Measurements from ENCODE around the gene CNTNAP2. TPM values are rescaled to one million over a fixed set of nuclear protein-coding genes. Genes with fewer than 3 reads are reported as not detected.

CNTNAP2 gene
- total RNA-seq, 2 experiments from 2014 or later, result 0.28 TPM; not detected in 1

DNA sequence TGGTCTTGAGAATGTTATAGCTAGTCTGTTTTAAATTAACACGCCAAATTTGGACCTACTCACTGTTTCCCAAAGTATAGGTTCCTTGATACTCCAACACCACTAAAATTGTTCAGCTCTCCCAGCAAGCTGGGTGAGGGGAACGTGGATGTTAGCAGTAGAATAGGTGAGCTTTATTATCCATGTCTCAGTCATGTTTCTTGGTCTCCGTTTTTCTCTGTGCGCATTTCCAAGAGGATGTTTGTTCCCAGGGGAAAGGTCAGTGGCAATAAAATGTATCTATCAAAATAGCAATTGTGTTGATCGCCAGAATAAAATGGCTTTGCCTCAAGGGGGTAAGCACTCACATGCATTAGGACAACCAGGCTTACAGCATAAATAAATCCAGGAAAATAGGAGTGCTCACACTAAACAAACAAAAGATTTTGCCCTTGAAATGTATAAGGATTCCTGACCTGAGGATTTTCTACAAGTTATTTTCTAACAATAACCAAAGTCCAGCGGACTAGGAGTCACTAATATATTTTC lies 2286.9 kb downstream of the CNTNAP2 start:
- BruUV-seq (replicated peaks), result no TSS peak
- Histone ChIP-seq H4K20me1 (ENCODE audit: insufficient read depth, low read length) (no peaks in the 10 kb centered on the region), H3K9me3 (ENCODE audit: low read length) (no peaks in the 10 kb centered on the region), H3K4me1 (ENCODE audit: insufficient read depth, low read length, poor library complexity, severe bottlenecking) (no peaks in the 10 kb centered on the region), H3K27ac (ENCODE audit: low read depth, low read length, poor library complexity, severe bottlenecking) (no peak overlapping the region), H2AFZ (ENCODE audit: low read length) (no peak overlapping the region), H3K36me3 (ENCODE audit: insufficient read depth, low read length) (no peaks in the 10 kb centered on the region), H3K4me3 (ENCODE audit: low read depth, low read length, poor library complexity, severe bottlenecking) (no peak overlapping the region), H3K9me2 (ENCODE audit: insufficient read depth, low read length) (no peaks in the 10 kb centered on the region), H3K4me2 (ENCODE audit: low read length) (no peak overlapping the region), H3K79me2 (ENCODE audit: insufficient read depth, low read depth, low read length) (no peaks in the 10 kb centered on the region)
- CTCF ChIA-PET (ENCODE audit: unreplicated experiment), result interaction anchor here (0.6 kb wide), 1 partner anchor 228 kb away, joined by 3 read pairs; no protein-coding TSS in a partner anchor
- intact Hi-C loops (cut with micrococcal nuclease; ENCODE audit: unreplicated experiment), result no loop called here
- DNase-seq (ENCODE audit: low spot score), result no peak
- TF ChIP-seq CTCF (conservative IDR thresholded peaks at IDR 0.05; ENCODE audit: low read length), result no peak
- TF ChIP-seq EZH2phosphoT487 (IDR thresholded peaks at IDR 0.05; ENCODE audit: borderline replicate concordance, low read depth, low read length), result no peak
- POLR2A ChIA-PET, result no interaction called here

DNA sequence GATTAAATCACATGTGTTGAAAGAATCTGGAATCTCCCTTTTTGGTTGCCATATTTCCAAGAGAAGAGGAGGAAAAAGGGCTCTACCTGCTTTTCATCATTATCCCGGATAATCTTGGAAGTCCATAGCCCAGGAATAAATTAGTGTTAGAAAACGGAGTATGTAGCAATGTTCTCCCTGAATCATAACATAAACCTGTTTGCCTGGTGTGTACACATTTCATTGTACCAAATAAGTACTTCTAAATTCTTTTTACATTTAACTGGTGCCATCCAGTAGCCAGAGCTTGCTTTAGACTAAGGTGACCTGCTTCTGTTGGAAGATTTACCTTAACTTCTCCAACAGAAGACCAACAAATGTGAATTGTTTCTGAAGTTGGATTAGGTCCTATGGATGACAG lies 2291.7 kb downstream of the CNTNAP2 start:
- Histone ChIP-seq H3K27ac (ENCODE audit: low read depth, low read length, poor library complexity, severe bottlenecking) (no peak overlapping the region), H3K36me3 (ENCODE audit: insufficient read depth, low read length) (no peaks in the 10 kb centered on the region), H3K4me3 (ENCODE audit: low read depth, low read length, poor library complexity, severe bottlenecking) (no peak overlapping the region), H3K4me2 (ENCODE audit: low read length) (no peak overlapping the region), H2AFZ (ENCODE audit: low read length) (no peak overlapping the region), H3K79me2 (ENCODE audit: insufficient read depth, low read depth, low read length) (no peaks in the 10 kb centered on the region), H3K9me2 (ENCODE audit: insufficient read depth, low read length) (no peaks in the 10 kb centered on the region), H3K9me3 (ENCODE audit: low read length) (no peaks in the 10 kb centered on the region), H4K20me1 (ENCODE audit: insufficient read depth, low read length) (no peaks in the 10 kb centered on the region), H3K4me1 (ENCODE audit: insufficient read depth, low read length, poor library complexity, severe bottlenecking) (no peaks in the 10 kb centered on the region)
- DNase-seq (ENCODE audit: low spot score), result no peak
- intact Hi-C loops (cut with micrococcal nuclease; ENCODE audit: unreplicated experiment), result no loop called here
- no TSS peak for BruUV-seq (replicated peaks)
- POLR2A ChIA-PET, result interaction anchor here (0.7 kb wide), 1 partner anchor 78 kb away, joined by 3 read pairs; no protein-coding TSS in a partner anchor
- no peak for TF ChIP-seq CTCF (conservative IDR thresholded peaks at IDR 0.05; ENCODE audit: low read length)
- no peak for TF ChIP-seq EZH2phosphoT487 (IDR thresholded peaks at IDR 0.05; ENCODE audit: borderline replicate concordance, low read depth, low read length)
- CTCF ChIA-PET (ENCODE audit: unreplicated experiment), result no interaction called here

DNA sequence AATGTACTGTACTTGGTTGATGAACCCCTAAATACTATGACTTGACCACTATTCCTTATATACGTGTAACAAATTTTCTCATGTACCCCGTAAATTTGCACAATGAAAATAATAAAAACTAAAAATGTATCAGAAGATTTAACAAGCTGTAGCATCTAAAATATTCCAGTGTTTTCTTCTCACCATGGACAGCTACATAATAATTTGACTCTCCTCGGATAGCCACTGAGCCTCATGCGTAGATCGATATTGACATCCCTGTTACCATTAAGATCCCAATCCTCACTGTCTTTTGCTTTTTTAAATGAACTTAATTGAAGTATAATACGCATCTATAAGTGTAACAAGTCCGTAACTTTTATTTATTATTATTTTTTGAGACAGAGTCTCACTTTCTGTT lies 2294.3 kb downstream of the CNTNAP2 start:
- ChIA-PET CTCF (ENCODE audit: unreplicated experiment) (no interaction called here), POLR2A (interaction anchor here (0.6 kb wide), 1 partner anchor 28 kb away, joined by 5 read pairs; no protein-coding TSS in a partner anchor)
- TF ChIP-seq EZH2phosphoT487 (IDR thresholded peaks at IDR 0.05; ENCODE audit: borderline replicate concordance, low read depth, low read length), result no peak
- no peak for TF ChIP-seq CTCF (conservative IDR thresholded peaks at IDR 0.05; ENCODE audit: low read length)
- no peaks in the 10 kb centered on the region for H3K4me1 ChIP-seq (ENCODE audit: insufficient read depth, low read length, poor library complexity, severe bottlenecking)
- H2AFZ ChIP-seq (ENCODE audit: low read length), result no peak overlapping the region
- BruUV-seq (replicated peaks), result no TSS peak
- intact Hi-C loops (cut with micrococcal nuclease; ENCODE audit: unreplicated experiment), result no loop called here
- H3K4me3 ChIP-seq (ENCODE audit: low read depth, low read length, poor library complexity, severe bottlenecking), result no peak overlapping the region
- H3K36me3 ChIP-seq (ENCODE audit: insufficient read depth, low read length), result no peaks in the 10 kb centered on the region
- DNase-seq (ENCODE audit: low spot score), result no peak
- H3K9me3 ChIP-seq (ENCODE audit: low read length), result no peaks in the 10 kb centered on the region
- no peaks in the 10 kb centered on the region for H3K79me2 ChIP-seq (ENCODE audit: insufficient read depth, low read depth, low read length)
- H3K9me2 ChIP-seq (ENCODE audit: insufficient read depth, low read length), result no peaks in the 10 kb centered on the region
- H4K20me1 ChIP-seq (ENCODE audit: insufficient read depth, low read length), result no peaks in the 10 kb centered on the region
- H3K27ac ChIP-seq (ENCODE audit: low read depth, low read length, poor library complexity, severe bottlenecking), result no peak overlapping the region
- H3K4me2 ChIP-seq (ENCODE audit: low read length), result no peak overlapping the region
